NAMALWA (cell line): ENCODE data around the gene PTPRM.

Experiments
- DNase-seq: peaks from one replicate; pipeline ENCODE4 v3.0.0-alpha.2; 2015; ENCODE audit warnings: low spot score

PTPRM gene

GRCh38 chr18:8117006-8117371, 549.9 kb downstream of the PTPRM start:
- no peak for DNase-seq

GRCh38 chr18:8121101-8121500, 554.0 kb downstream of the PTPRM start:
- DNase-seq: no peak

GRCh38 chr18:8121942-8122480, 554.9 kb downstream of the PTPRM start:
- DNase-seq: no peak

DNA sequence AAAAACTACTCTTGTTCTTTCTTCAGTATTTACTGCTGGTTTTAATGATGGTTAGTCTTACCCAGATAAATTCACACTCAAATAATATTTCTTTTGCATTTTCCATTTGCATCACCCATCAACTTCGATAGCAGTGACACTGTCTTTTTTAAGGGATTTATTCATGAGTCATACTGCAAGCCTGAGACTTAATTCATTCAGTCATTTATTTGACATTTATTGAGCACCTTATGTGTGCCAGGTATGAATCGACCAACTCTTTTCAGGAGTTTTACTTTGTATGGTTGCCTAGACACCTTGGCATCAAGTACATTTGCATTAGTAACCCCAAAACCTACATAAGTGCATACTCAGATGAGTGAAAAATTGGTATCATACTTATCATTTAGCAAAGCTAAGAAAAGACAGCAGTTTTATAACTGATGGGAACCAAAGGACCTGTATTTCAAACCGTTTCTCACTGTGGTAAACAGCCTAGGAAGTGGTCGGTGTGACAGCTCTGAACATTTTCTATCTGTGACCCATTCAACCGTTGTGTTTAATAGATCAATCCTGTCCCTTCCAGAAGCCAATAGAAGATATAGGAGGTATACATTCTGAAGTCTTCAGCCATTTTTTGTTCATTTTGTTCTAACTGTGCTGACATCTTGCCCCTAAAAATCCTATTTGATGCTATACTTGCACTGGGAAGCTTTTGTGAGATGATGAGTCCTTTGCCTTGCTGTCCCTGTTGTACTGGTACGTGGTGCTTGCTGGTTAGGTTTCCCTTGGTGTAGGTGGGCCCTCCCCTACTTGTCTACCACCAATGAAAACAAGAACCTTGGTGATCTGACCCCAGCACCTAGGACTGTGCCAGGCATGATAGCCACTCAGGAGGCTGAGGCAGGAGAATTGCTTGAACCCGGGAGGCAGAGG, 557.4 kb downstream of the PTPRM start:
- DNase-seq: no peak

DNA sequence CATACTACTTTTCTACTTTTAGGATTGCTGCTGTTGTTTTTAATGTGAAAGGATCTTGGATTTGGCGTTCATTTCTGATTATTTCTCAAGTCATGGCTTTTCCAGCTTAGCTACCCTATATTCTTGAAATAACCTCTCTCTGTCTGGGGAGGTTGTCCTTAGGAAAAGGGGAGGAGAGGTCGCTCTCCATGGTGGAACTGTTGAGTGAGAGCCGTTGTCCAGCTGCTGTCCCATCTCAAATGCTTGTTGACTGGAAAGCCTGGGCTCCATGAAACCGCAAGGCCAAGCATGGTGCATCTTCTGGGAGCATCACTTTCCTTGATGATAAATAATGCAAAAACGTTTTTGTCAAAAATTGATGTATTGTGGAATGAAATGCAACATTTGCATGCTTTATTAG, 563.0 kb downstream of the PTPRM start:
- DNase-seq: no peak

DNA sequence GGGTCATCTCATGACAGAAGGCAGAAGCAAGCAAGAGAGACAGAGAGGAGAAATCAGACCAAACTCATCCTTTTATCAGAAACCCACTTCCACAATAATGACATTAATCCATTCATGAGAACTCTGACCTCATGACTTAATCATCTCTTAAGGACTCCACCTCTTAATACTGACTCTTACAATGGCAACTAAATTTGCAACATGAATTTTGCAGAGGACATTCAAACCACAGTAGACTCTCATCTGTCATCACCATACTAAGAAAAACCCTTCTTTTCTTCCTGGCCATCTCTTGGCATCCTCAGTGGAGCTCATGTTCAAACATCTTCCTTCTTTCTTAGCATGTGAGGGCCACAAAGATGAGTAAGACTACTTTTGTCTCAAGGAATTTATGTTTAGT, 565.9 kb downstream of the PTPRM start:
- DNase-seq: no peak

GRCh38 chr18:8133888-8134287, 566.8 kb downstream of the PTPRM start:
- DNase-seq: no peak

DNA sequence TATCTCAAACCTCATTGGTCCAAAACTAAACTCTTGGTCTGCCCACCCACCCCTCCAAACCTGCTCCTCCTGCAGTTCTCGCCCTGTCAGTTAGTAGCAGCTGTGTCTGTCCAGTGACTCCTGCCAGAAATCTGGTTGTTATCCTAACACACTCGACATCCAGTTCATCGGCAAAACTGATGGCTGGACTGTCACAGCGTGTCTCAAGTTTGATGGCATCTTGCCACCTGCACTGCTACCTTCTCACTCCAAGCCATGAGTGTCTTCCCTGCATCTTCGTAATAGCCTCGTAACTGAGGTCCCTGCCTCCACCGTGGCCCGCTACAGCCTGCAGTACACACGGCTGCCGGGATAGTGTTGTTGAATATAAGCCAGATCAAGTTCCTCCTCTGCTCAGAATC, 572.0 kb downstream of the PTPRM start:
- no peak for DNase-seq

- no peak for DNase-seq
Observed at GRCh38 chr18:8139891-8140406, 572.8 kb downstream of the PTPRM start.

- no peak for DNase-seq
Observed at GRCh38 chr18:8140841-8141501, 573.9 kb downstream of the PTPRM start.

- DNase-seq: no peak
Observed at GRCh38 chr18:8142131-8142711, 575.1 kb downstream of the PTPRM start.

DNA sequence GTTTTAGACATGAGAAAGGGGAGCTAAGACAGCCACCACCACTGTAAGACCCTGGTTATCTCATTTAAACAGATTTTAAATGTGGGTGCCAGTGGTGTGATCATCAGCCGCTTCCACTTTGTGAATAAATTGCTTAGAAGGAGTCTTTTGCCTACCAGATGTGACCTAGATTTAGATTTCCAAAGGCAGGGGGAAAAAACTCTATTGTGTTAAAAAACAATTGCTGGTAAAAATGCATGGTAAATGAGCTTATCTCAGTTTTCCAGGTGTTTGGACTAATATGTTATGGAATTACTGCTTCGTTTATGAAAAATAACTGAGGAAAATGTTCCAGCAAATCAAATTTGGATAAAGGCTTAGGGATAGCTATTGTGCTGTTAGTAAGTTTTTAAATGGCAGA, 575.8 kb downstream of the PTPRM start:
- no peak for DNase-seq

DNA sequence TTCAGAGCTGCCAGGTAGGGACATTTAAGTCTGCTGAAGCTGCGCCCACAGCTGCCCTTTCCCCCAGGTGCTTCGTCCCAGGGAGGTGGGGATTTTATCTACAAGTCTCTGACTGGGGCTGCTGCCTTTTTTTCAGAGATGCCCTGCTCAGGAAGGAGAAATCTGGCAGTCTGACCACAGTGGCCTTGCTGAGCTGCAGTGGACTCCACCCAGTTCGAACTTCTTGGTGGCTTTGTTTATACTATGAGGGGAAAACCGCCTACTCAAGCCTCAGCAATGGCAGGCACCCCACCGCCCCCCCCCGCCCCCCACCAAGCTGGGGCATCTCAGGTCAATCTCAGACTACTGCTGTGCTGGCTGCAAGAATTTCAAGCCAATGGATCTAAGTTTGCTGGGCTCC, 584.1 kb downstream of the PTPRM start:
- DNase-seq: no peak

DNA sequence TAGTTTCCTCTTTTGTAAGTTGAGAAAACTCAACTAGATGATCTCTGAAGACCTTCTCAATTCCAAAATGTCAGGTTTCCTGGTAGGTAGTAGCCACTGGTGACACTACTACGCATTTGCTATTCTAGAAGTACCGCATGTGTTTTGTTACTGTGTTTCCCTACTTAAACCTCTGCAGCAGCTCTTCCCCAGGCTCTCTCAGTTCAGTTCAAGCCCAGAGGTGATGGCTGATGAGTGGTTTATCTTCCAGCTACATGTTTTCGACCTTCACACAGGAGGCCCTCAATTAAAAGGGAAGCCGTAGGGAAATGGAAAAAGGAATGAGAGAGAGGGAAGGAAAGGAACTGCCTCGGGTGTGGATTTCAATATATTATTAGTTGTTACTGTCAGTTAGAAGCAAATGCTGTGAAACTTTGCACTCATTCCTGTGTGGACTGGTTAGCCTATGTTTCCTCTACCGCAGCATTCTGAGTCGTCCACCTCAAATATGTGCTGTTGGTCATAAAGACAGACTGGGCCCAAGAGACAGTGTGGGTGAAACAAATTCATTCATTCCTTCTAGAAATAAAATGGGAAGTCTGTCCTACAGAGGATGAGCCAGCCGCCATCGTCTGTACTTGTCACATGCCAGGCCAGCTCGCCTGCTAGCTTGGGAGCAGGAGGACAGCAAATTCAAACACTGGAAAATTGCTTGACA, 586.9 kb downstream of the PTPRM start:
- no peak for DNase-seq

DNA sequence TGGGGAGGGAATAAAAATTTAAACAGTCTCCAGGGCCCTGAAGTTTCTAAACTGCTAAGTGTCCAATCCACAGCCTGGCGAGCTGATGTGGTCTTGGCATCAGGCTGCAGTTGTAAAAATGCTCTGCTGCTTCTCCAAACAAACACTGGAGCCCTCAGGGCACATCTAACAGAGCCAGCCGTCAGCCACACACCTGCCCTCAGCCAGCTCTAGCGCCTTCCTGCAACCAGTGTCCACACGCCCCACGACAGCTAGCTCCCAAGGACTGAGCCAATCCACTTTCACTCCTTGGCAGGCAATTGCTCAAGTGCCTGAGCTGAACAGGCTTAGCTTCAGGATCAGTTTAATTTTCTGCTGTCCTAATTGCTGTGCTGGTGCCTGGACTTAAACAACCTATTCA, 595.7 kb downstream of the PTPRM start:
- no peak for DNase-seq

GRCh38 chr18:8163286-8163959, 596.3 kb downstream of the PTPRM start:
- no peak for DNase-seq

DNA sequence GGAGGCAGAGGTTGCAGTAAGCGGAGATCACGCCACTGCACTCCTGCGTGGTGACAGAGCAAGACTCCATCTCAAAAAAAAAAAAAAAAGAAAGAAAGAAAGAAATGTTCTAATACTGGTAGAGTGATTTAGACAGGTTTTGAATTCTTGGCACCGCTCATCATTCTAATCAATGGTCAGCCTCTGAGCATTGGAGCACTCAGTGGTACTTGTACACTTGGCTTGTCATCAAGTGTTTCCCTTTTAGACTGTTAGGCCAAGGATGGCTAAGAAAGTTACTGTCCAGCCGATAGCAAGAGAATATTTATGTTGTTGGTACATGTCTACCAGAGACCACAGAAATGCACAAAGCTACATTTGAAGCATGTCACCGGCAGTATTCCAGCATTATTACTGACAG, 598.0 kb downstream of the PTPRM start:
- DNase-seq: no peak

GRCh38 chr18:8167026-8167425, 599.9 kb downstream of the PTPRM start:
- no peak for DNase-seq

DNA sequence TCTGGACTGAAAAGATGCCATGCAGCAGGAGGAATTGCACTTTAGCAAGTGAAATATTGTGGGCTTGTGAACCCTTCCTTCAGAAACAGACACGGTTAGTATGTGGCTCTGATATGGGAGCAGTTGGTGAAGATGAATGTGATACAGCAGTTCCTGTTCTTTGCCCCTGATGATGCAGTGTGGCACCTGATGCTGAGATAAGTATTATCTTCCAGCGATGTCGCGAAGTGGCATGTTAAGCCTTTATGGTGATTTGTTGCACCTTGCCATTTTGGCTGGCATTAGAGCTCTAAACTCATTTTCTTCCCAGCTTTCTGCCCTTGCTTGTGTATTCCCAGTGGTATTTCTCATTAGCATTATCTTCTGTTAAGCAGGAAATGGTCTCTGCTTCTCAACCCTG, 600.6 kb downstream of the PTPRM start:
- no peak for DNase-seq

DNA sequence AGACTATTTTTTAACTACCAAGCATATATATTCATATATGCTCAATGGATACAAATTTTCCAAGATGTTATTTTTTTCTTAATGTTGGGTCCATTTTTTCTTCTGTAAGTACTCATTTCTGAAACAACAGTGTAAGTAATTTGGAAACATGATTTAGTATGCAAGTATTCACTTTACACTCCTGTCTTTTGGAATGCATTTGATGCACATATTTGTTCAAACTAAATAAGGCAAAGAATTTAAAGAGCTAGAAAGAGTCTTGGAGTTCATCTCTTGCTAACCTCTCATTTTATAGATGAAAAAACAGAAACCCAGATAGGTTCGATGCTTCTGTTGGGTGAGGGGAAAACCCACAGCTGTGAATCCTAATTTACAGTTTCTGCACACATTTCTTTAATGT, 602.6 kb downstream of the PTPRM start:
- DNase-seq: no peak

DNA sequence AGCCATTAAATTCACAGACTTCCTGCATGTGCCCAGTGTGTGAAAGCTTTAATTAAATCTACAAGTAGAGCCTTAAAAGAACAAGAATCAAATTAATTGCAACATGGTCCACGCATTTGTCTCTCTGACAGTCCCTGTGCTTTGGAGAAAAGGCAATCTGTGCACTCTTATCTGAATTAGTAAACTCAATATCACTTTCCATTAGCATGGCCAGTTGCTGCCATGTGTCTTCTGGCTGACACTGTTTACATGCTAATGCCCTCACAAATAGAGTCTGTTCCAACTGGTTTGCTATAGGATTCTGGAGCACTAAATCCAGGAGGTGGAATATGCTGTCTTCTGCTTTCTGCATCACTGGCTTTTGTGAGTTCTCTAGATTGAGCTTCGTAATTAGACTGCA, 607.7 kb downstream of the PTPRM start:
- no peak for DNase-seq
